T-cell (primary cell): ENCODE data around the gene CRTC3. TPM values are rescaled to one million over a fixed set of nuclear protein-coding genes. Genes with fewer than 3 reads are reported as not detected.
"Not testable (repeated sequence)": the region's sequence is repeated elsewhere in the genome, so short reads cannot be mapped to it uniquely, and the experiment has no call there.

Source experiments
- ATAC-seq, 4 experiments: fragments of 200-7000 bp in 3 of 4; fragments of 150-1000 bp in 1 of 4; cut with Tn5 transposase; replicated peaks in 1 of 4; 1 replicate in 3 of 4; 2 replicates in 1 of 4; pipeline ENCODE4 v1.10.0; 2021; ENCODE audit warnings: moderate library complexity in 3 of 4, mild to moderate bottlenecking in 2 of 4, moderate number of reproducible peaks in 1 of 4
- CTCF ChIA-PET, 2 donors: fragments of 300-600 bp; sonication (Branson Sonifier 250); formaldehyde crosslinking; loops; one replicate each; lab custom pipeline; 2022; ENCODE audit warnings: antibody characterized with exemption in 2 of 2; lab: Charles Lee
- POLR2A ChIA-PET, 2 donors: fragments of 300-600 bp; sonication (Branson Sonifier 250); formaldehyde crosslinking; loops; one replicate each; lab custom pipeline; 2022; ENCODE audit warnings: antibody characterized with exemption in 2 of 2; lab: Charles Lee
- DNase-seq, 35 experiments: peaks; one replicate each; pipeline versions ENCODE4 v3.0.0 to v3.0.0-alpha.2; 2013 to 2023
- H3K27ac ChIP-seq: one replicate; pipeline ENCODE4 v1.5.1; 2013; ENCODE audit warnings: low read length
- H3K27me3 ChIP-seq, 2 experiments: replicated peaks in 1 of 2; 1 replicate in 1 of 2; 2 replicates in 1 of 2; pipeline versions ENCODE4 v1.6.1 to v1.7.0; 2013; ENCODE audit warnings: low read length in 1 of 2, mixed read lengths in 1 of 2; ENCODE audit not compliant: control insufficient read depth in 2 of 2, insufficient read depth in 2 of 2; ENCODE audit errors: extremely low read depth in 1 of 2
- H3K36me3 ChIP-seq, 2 donors: 1 replicate in 1 of 2; 2 replicates in 1 of 2; pipeline versions ENCODE4 v1.6.1 to v1.7.0; 2013; ENCODE audit warnings: low read length in 1 of 2; ENCODE audit not compliant: control insufficient read depth in 2 of 2, insufficient read depth in 1 of 2; ENCODE audit errors: extremely low read depth in 1 of 2
- H3K4me1 ChIP-seq, 2 experiments: 1 replicate in 1 of 2; 2 replicates in 1 of 2; pipeline versions ENCODE4 v1.6.1 to v1.7.0; 2013; ENCODE audit warnings: low read length in 2 of 2, mixed read lengths in 1 of 2; ENCODE audit not compliant: insufficient read depth in 2 of 2, control insufficient read depth in 1 of 2; ENCODE audit errors: extremely low read depth in 1 of 2
- H3K4me3 ChIP-seq, 2 donors: 1 replicate in 1 of 2; 2 replicates in 1 of 2; pipeline versions ENCODE4 v1.5.1 to v1.7.0; 2013; ENCODE audit warnings: mild to moderate bottlenecking in 2 of 2, low read length in 1 of 2, moderate library complexity in 1 of 2; ENCODE audit not compliant: control insufficient read depth in 1 of 2; ENCODE audit errors: extremely low read depth in 1 of 2
- H3K9me3 ChIP-seq: 2 replicates; pipeline ENCODE4 v1.7.0; 2013
- H3K27ac Mint-ChIP-seq, 2 donors: one replicate each; pipeline ENCODE4 v1.8.0; 2020 to 2021; ENCODE audit warnings: mild to moderate bottlenecking in 2 of 2, mixed read lengths in 2 of 2
- H3K27me3 Mint-ChIP-seq, 2 donors: one replicate each; pipeline ENCODE4 v1.8.0; 2021 to 2022; ENCODE audit warnings: mixed read lengths in 2 of 2
- H3K36me3 Mint-ChIP-seq: one replicate; pipeline ENCODE4 v1.8.0; 2021; ENCODE audit warnings: mixed read lengths
- H3K4me1 Mint-ChIP-seq, 3 donors: one replicate each; pipeline ENCODE4 v1.8.0; 2020 to 2022; ENCODE audit warnings: mixed read lengths in 3 of 3, mild to moderate bottlenecking in 1 of 3
- H3K4me3 Mint-ChIP-seq, 3 donors: one replicate each; pipeline ENCODE4 v1.8.0; 2020 to 2022; ENCODE audit warnings: mild to moderate bottlenecking in 3 of 3, mixed read lengths in 3 of 3, moderate library complexity in 3 of 3
- H3K9me3 Mint-ChIP-seq, 3 donors: one replicate each; pipeline ENCODE4 v1.8.0; 2020 to 2022; ENCODE audit warnings: mixed read lengths in 3 of 3
- WGBS: methylation state at CpG from one replicate; pipeline ENCODE4 v1.1.5; 2013; ENCODE audit warnings: missing lambda C conversion rate; ENCODE audit not compliant: insufficient coverage; 5-methylcytosine and 5-hydroxymethylcytosine counted together
- total RNA-seq, 35 experiments: library from RNA in 6 of 35; stranded (reverse) in 6 of 35; fragments of 120-200 nt in 1 of 35; gene quantifications; one replicate each; pipeline versions ENCODE4 v1.2.1 to v1.2.4 and lab custom pipeline; 2013 to 2026

Gene CRTC3
- total RNA-seq, 5 donors from 2014 or later (not counting 1 experiment from before 2014, with no cell fraction given): 88.3 to 119 (median 89.1) TPM

GRCh38 chr15:90623854-90624253 is 94.1 kb downstream of the CRTC3 start:
- Mint-ChIP-seq H3K27me3 (no peaks in the 10 kb centered on the region), H3K9me3 (no peaks in the 10 kb centered on the region), H3K4me3 (no peak overlapping the region), H3K36me3 (peaks cover 33% of the 10 kb centered on the region), H3K4me1 (peaks cover 16 to 22% (median 20%) of the 10 kb centered on the region in 3 donors), H3K27ac (no peak overlapping the region)
- 80% methylated on average over 5 of the region's 6 CpGs for WGBS
- ChIA-PET CTCF (no interaction called here), POLR2A (interaction anchor here in 1 of 2 donors (0.5 kb wide), 1 partner anchor 135 kb away, joined by 3 read pairs; no protein-coding TSS in a partner anchor)
- H3K9me3 ChIP-seq: no peaks in the 10 kb centered on the region
- no peak overlapping the region for H3K4me3 ChIP-seq
- no peak overlapping the region for H3K27ac ChIP-seq
- peaks cover 12 to 61% of the 10 kb centered on the region in 2 donors for H3K36me3 ChIP-seq
- H3K27me3 ChIP-seq: no peaks in the 10 kb centered on the region
- ATAC-seq: no peak
- no peak for DNase-seq
- H3K4me1 ChIP-seq: peaks cover 13 to 17% of the 10 kb centered on the region in 2 experiments

- peaks cover 12 to 64% of the 10 kb centered on the region in 2 donors for H3K36me3 ChIP-seq
- H3K27ac ChIP-seq: no peak overlapping the region
- Mint-ChIP-seq H3K4me3 (no peak overlapping the region), H3K9me3 (no peaks in the 10 kb centered on the region), H3K36me3 (peaks cover 39% of the 10 kb centered on the region), H3K27me3 (no peaks in the 10 kb centered on the region), H3K27ac (no peak overlapping the region), H3K4me1 (peaks cover 15 to 17% (median 16%) of the 10 kb centered on the region in 3 donors)
- no peaks in the 10 kb centered on the region for H3K9me3 ChIP-seq
- ATAC-seq (no peak), DNase-seq (no peak)
- H3K27me3 ChIP-seq: no peaks in the 10 kb centered on the region
- H3K4me3 ChIP-seq: no peak overlapping the region
- 98% methylated on average over 12 of the region's 13 CpGs for WGBS
- H3K4me1 ChIP-seq: peaks cover 13% of the 10 kb centered on the region in 2 experiments
- POLR2A ChIA-PET: no interaction called here
- CTCF ChIA-PET: interaction anchor here in 1 of 2 donors (0.5 kb wide), 1 partner anchor 276 kb away, joined by 3 read pairs; no protein-coding TSS in a partner anchor
These were observed 94.7 kb downstream of the CRTC3 start for GRCh38 chr15:90624278-90624981.

GRCh38 chr15:90625037-90625436 is 95.3 kb downstream of the CRTC3 start:
- peak overlapping the region in 1 of 2 donors; percentile 6 for H3K27ac Mint-ChIP-seq
- peaks cover 12 to 66% of the 10 kb centered on the region in 2 donors for H3K36me3 ChIP-seq
- CTCF ChIA-PET: interaction anchor here in 1 of 2 donors (0.5 kb wide), 1 partner anchor 275 kb away, joined by 3 read pairs; no protein-coding TSS in a partner anchor

GRCh38 chr15:90629217-90629616 is 99.5 kb downstream of the CRTC3 start:
- DNase-seq: no peak
- Histone ChIP-seq H3K36me3 (peaks cover 12 to 73% of the 10 kb centered on the region in 2 donors), H3K9me3 (no peaks in the 10 kb centered on the region), H3K27ac (no peak overlapping the region), H3K27me3 (no peaks in the 10 kb centered on the region), H3K4me1 (no peaks in the 10 kb centered on the region), H3K4me3 (no peak overlapping the region)
- ChIA-PET POLR2A (no interaction called here), CTCF (interaction anchor here in 1 of 2 donors (0.5 kb wide), 1 partner anchor 46 kb away, joined by 3 read pairs; no protein-coding TSS in a partner anchor)
- Mint-ChIP-seq H3K4me1 (no peaks in the 10 kb centered on the region), H3K36me3 (peaks cover 56% of the 10 kb centered on the region), H3K27ac (peak overlapping the region in 1 of 2 donors; percentile 13), H3K4me3 (no peak overlapping the region), H3K27me3 (no peaks in the 10 kb centered on the region), H3K9me3 (no peaks in the 10 kb centered on the region)
- no peak for ATAC-seq
- 96% methylated on average over 11 of the region's 12 CpGs for WGBS

More at GRCh38 chr15:90625037-90625436, 95.3 kb downstream of the CRTC3 start:
- ATAC-seq (no peak), DNase-seq (no peak)
- Histone ChIP-seq H3K4me1 (peaks cover 8 to 9% of the 10 kb centered on the region in 2 experiments), H3K27ac (no peak overlapping the region), H3K27me3 (no peaks in the 10 kb centered on the region), H3K9me3 (no peaks in the 10 kb centered on the region), H3K4me3 (no peak overlapping the region)
- Mint-ChIP-seq H3K27me3 (no peaks in the 10 kb centered on the region), H3K36me3 (peaks cover 39% of the 10 kb centered on the region), H3K4me1 (peaks cover 9 to 10% (median 10%) of the 10 kb centered on the region in 3 donors), H3K9me3 (no peaks in the 10 kb centered on the region), H3K4me3 (no peak overlapping the region)
- WGBS: 100% methylated on average over 4 of the region's 7 CpGs
- POLR2A ChIA-PET: no interaction called here

GRCh38 chr15:90633360-90633759 is 103.6 kb downstream of the CRTC3 start:
- H3K4me1 ChIP-seq: no peaks in the 10 kb centered on the region
- ATAC-seq (no peak), DNase-seq (no peak)
- H3K9me3 ChIP-seq: no peaks in the 10 kb centered on the region
- H3K27ac ChIP-seq: no peak overlapping the region
- ChIA-PET POLR2A (interaction anchor here in 1 of 2 donors (0.6 kb wide), 2 partner anchors 132 to 631 kb away, joined by 3 to 5 read pairs; no protein-coding TSS in a partner anchor), CTCF (no interaction called here)
- peaks cover 50% of the 10 kb centered on the region for H3K36me3 Mint-ChIP-seq
- no peak overlapping the region for H3K4me3 ChIP-seq
- H3K9me3 Mint-ChIP-seq: no peaks in the 10 kb centered on the region
- no peaks in the 10 kb centered on the region for H3K4me1 Mint-ChIP-seq
- H3K36me3 ChIP-seq: peaks cover 13 to 65% of the 10 kb centered on the region in 2 donors
- no peaks in the 10 kb centered on the region for H3K27me3 ChIP-seq
- H3K27ac Mint-ChIP-seq: peak overlapping the region; percentile 7 to 48
- H3K4me3 Mint-ChIP-seq: no peak overlapping the region
- 100% methylated on average over 1 of the region's 3 CpGs for WGBS
- H3K27me3 Mint-ChIP-seq: no peaks in the 10 kb centered on the region

GRCh38 chr15:90636993-90637392 is 107.3 kb downstream of the CRTC3 start:
- H3K36me3 ChIP-seq: peaks cover 23 to 65% of the 10 kb centered on the region in 2 donors

More at GRCh38 chr15:90636993-90637392, 107.3 kb downstream of the CRTC3 start:
- H3K4me3 ChIP-seq, H3K9me3 Mint-ChIP-seq, ATAC-seq, H3K4me1 Mint-ChIP-seq, POLR2A ChIA-PET, H3K4me1 ChIP-seq, H3K27ac ChIP-seq, H3K27me3 Mint-ChIP-seq, DNase-seq, H3K27ac Mint-ChIP-seq, H3K4me3 Mint-ChIP-seq, H3K27me3 ChIP-seq, CTCF ChIA-PET, H3K9me3 ChIP-seq: not testable (repeated sequence)
- H3K36me3 Mint-ChIP-seq: peaks cover 43% of the 10 kb centered on the region
- no CpG with 5 or more reads among the region's 3 CpGs for WGBS
